Measurements from ENCODE around the gene SLC5A10. TPM values are rescaled to one million over a fixed set of nuclear protein-coding genes. Genes with fewer than 3 reads are reported as not detected.

The SLC5A10 gene
- total RNA-seq, 1 experiment from 2014 or later = not detected

GRCh38 chr17:18960803-18961511 is 9.0 kb downstream of the SLC5A10 start:
- in situ Hi-C loops (cut with HindIII; ENCODE audit: low pct_unique_long_range_greater_than_20kb, low sequenced_read_pairs) = no loop called here
- peak; percentile 26 for DNase-seq (ENCODE audit: low read depth)

- in situ Hi-C loops (cut with HindIII; ENCODE audit: low pct_unique_long_range_greater_than_20kb, low sequenced_read_pairs) = no loop called here
- no peak for DNase-seq (ENCODE audit: low read depth)
These were observed 9.9 kb downstream of the SLC5A10 start for GRCh38 chr17:18961634-18962493.

GRCh38 chr17:18962494-18962815 is 10.5 kb downstream of the SLC5A10 start:
- no peak for DNase-seq (ENCODE audit: low read depth)
- in situ Hi-C loops (cut with HindIII; ENCODE audit: low pct_unique_long_range_greater_than_20kb, low sequenced_read_pairs) = no loop called here

- in situ Hi-C loops (cut with HindIII; ENCODE audit: low pct_unique_long_range_greater_than_20kb, low sequenced_read_pairs) = no loop called here
- no peak for DNase-seq (ENCODE audit: low read depth)
These were observed 11.4 kb downstream of the SLC5A10 start for GRCh38 chr17:18963126-18964017.

GRCh38 chr17:18964018-18964351 is 12.0 kb downstream of the SLC5A10 start:
- no peak for DNase-seq (ENCODE audit: low read depth)
- in situ Hi-C loops (cut with HindIII; ENCODE audit: low pct_unique_long_range_greater_than_20kb, low sequenced_read_pairs) = no loop called here

- in situ Hi-C loops (cut with HindIII; ENCODE audit: low pct_unique_long_range_greater_than_20kb, low sequenced_read_pairs) = no loop called here
- DNase-seq (ENCODE audit: low read depth) = no peak
These were observed 12.6 kb downstream of the SLC5A10 start for GRCh38 chr17:18964550-18964949.

GRCh38 chr17:18965530-18966236 is 13.7 kb downstream of the SLC5A10 start:
- no peak for DNase-seq (ENCODE audit: low read depth)
- in situ Hi-C loops (cut with HindIII; ENCODE audit: low pct_unique_long_range_greater_than_20kb, low sequenced_read_pairs) = no loop called here

- no peak for DNase-seq (ENCODE audit: low read depth)
- in situ Hi-C loops (cut with HindIII; ENCODE audit: low pct_unique_long_range_greater_than_20kb, low sequenced_read_pairs) = no loop called here
These were observed 15.1 kb downstream of the SLC5A10 start for GRCh38 chr17:18966831-18967624.

GRCh38 chr17:18967916-18968315 is 16.0 kb downstream of the SLC5A10 start:
- in situ Hi-C loops (cut with HindIII; ENCODE audit: low pct_unique_long_range_greater_than_20kb, low sequenced_read_pairs) = no loop called here
- no peak for DNase-seq (ENCODE audit: low read depth)

GRCh38 chr17:18968345-18968744 is 16.4 kb downstream of the SLC5A10 start:
- in situ Hi-C loops (cut with HindIII; ENCODE audit: low pct_unique_long_range_greater_than_20kb, low sequenced_read_pairs) = no loop called here
- no peak for DNase-seq (ENCODE audit: low read depth)

GRCh38 chr17:18968945-18969887 is 17.3 kb downstream of the SLC5A10 start:
- peak; percentile 45 for DNase-seq (ENCODE audit: low read depth)
- in situ Hi-C loops (cut with HindIII; ENCODE audit: low pct_unique_long_range_greater_than_20kb, low sequenced_read_pairs) = no loop called here

GRCh38 chr17:18970582-18971480 is 18.9 kb downstream of the SLC5A10 start:
- DNase-seq (ENCODE audit: low read depth) = no peak
- in situ Hi-C loops (cut with HindIII; ENCODE audit: low pct_unique_long_range_greater_than_20kb, low sequenced_read_pairs) = no loop called here

- in situ Hi-C loops (cut with HindIII; ENCODE audit: low pct_unique_long_range_greater_than_20kb, low sequenced_read_pairs) = no loop called here
- no peak for DNase-seq (ENCODE audit: low read depth)
These were observed 19.8 kb downstream of the SLC5A10 start for GRCh38 chr17:18971801-18972200.

- peak; percentile 15 for DNase-seq (ENCODE audit: low read depth)
- in situ Hi-C loops (cut with HindIII; ENCODE audit: low pct_unique_long_range_greater_than_20kb, low sequenced_read_pairs) = no loop called here
These were observed 22.6 kb downstream of the SLC5A10 start for GRCh38 chr17:18974407-18975149.

- in situ Hi-C loops (cut with HindIII; ENCODE audit: low pct_unique_long_range_greater_than_20kb, low sequenced_read_pairs) = no loop called here
- DNase-seq (ENCODE audit: low read depth) = no peak
These were observed 23.6 kb downstream of the SLC5A10 start for GRCh38 chr17:18975597-18975996.

Measured in Caki2 (cell line).